Right cardiac atrium (tissue), 5 donors: ENCODE data around the gene NEK4. TPM values are rescaled to one million over a fixed set of nuclear protein-coding genes. Genes with fewer than 3 reads are reported as not detected.

Experiments used
- ATAC-seq, 2 donors: fragments of 200-7000 bp; cut with Tn5 transposase; one replicate each; pipeline versions ENCODE4 v1.8.0 to v1.9.1; 2020; ENCODE audit warnings: moderate library complexity in 2 of 2, mild to moderate bottlenecking in 1 of 2
- DNase-seq, 3 donors: peaks; one replicate each; pipeline ENCODE4 v3.0.0-alpha.2; 2020
- H3K27ac ChIP-seq: one replicate; pipeline ENCODE4 v1.5.1; 2013; ENCODE audit warnings: mild to moderate bottlenecking, low read length, control low read depth, moderate library complexity
- H3K27me3 ChIP-seq: one replicate; pipeline ENCODE4 v1.6.1; 2013; ENCODE audit not compliant: control insufficient read depth, insufficient read depth
- H3K4me1 ChIP-seq: one replicate; pipeline ENCODE4 v1.6.1; 2013; ENCODE audit warnings: low read length; ENCODE audit not compliant: control insufficient read depth, insufficient read depth
- H3K4me3 ChIP-seq: one replicate; pipeline ENCODE4 v1.5.1; 2013; ENCODE audit warnings: low read length, control low read depth
- H3K9me3 ChIP-seq: one replicate; pipeline ENCODE4 v1.6.1; 2013; ENCODE audit warnings: low read length; ENCODE audit not compliant: control insufficient read depth
- WGBS: extraction: QIAGEN DNeasy Blood & Tissue Kit; methylation state at CpG from one replicate; pipeline ENCODE4 v1.1.7; 2013; 5-methylcytosine and 5-hydroxymethylcytosine counted together
- intact Hi-C, 4 donors: fragments of 100-400 bp; cut with DNase I; formaldehyde crosslinking; loops; one replicate each; pipeline versions ENCODE4 v1.11.0 to v1.14.0; 2022 to 2023
- polyA plus RNA-seq: library from polyadenylated mRNA; stranded (reverse); fragments of 200-250 nt; gene quantifications from one replicate; pipeline ENCODE4 v1.2.3, GENCODE V29; 2013
- total RNA-seq, 4 donors: library from RNA; stranded (reverse); fragmentation: NEBNext Ultra II Directional; extraction: Animal tissue kit (Norgen Biotek cat#: 25700); gene quantifications; one replicate each; pipeline ENCODE4 v1.2.1, GENCODE V29; 2021
- donor health status: healthy with polysubstance abuse.
- donor health status: DM: no; HTN: yes; CAD: no.
- donor health status: DM: no; HTN: no; CAD: no.
- donor health status: DM: no; HTN: yes; CAD: no; lungs with severe emphysema.
- donor health status: DM: yes; HTN: yes; CAD: no.

Gene NEK4
- total and polyA plus RNA-seq, 5 donors = 4.5 to 18.2 (median 17.1) TPM

DNA sequence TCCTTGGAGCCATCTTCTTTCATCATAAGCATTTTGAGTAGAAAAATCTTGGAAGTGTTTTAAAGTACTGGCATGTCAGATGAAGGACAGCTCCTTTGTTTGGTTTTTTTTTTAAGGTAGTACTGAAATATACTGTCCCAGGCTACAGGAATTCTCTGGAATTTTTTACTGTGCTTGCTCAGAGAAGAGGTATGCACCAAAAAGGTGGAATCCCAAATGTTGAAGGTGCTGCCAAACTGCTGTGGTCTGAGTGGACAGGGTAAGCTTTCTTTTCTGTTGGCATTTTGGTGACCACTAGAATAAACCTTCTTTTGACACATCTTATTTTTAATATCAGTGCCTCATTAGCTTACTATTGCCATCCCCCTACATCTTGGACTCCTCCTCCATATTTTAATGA lies 77.7 kb downstream of the NEK4 start:
- intact Hi-C loops = no loop called here
- Histone ChIP-seq H3K4me1 (no peaks in the 10 kb centered on the region), H3K4me3 (no peak overlapping the region), H3K9me3 (no peaks in the 10 kb centered on the region), H3K27me3 (no peaks in the 10 kb centered on the region), H3K27ac (no peak overlapping the region)
- DNase-seq (no peak), ATAC-seq (no peak)

DNA sequence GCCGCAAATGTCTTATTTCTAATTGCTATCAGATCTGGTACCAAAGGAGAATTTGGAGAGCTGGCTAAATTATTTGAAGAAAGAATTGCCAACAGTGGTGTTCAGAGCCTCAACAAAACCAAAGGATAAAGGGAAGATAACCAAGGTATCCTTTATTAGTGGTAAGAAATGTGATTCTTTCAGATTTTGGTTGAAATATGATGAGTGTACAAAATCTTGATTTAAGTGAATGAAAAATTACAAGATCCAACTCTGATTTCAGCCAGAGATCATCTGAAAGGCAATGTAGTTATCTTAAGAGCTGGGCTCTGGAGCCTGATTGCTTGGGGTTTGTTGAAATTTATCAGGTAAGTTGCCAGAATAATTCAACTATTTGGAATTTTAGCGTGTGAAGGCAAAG lies 80.2 kb downstream of the NEK4 start:
- Histone ChIP-seq H3K27me3 (no peaks in the 10 kb centered on the region), H3K9me3 (no peaks in the 10 kb centered on the region), H3K4me1 (no peaks in the 10 kb centered on the region), H3K27ac (no peak overlapping the region), H3K4me3 (no peak overlapping the region)
- ATAC-seq (no peak), DNase-seq (no peak)
- intact Hi-C loops = no loop called here
- 83% methylated on average over 2 of the region's 2 CpGs for WGBS

DNA sequence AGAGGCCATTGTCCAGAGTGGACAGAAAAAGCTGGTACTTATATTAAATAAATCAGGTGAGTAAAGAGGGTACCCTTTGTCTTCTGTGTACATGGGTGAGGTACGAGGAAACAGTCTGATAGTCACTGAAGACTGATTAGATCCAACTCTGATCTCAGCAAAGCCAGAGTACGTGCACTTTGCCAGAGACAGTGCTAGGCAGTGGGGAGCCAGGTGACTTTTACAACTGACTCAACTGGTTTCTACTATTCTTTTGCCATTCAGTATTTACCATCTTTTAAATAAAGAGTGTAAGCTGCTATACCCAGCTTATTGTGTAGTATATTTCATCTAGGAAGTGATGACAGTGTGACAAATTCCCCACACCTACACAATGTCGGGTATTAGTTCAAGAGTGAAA lies 81.6 kb downstream of the NEK4 start:
- 80% methylated on average over 3 of the region's 3 CpGs for WGBS
- intact Hi-C loops = loop anchor here in 1 of 4 donors (5.0 kb wide), 1 partner anchor 217 kb away; no protein-coding TSS in a partner anchor
- no peaks in the 10 kb centered on the region for H3K9me3 ChIP-seq

DNA sequence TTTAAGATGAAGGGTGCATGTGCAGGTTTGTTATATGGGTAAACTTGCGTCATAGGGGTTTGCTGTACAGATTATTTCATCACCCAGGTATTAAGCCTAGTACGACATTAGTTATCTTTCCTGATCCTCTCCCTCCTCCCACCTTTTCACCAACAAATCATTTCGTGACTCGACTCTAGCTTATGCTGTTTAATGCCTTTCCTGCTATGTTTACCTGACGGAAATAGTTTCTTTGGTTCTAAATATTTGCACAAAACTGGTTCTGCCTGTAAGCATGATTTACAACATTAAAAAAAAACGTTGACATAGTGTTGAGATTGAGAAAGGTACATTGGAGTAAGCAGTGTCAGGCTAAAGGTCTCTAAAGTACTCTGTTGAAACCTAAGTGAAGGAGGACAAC lies 82.5 kb downstream of the NEK4 start:
- DNase-seq (no peak), ATAC-seq (no peak)
- Histone ChIP-seq H3K27ac (no peak overlapping the region), H3K4me1 (no peaks in the 10 kb centered on the region), H3K9me3 (no peaks in the 10 kb centered on the region), H3K4me3 (no peak overlapping the region), H3K27me3 (no peaks in the 10 kb centered on the region)
- WGBS = 86% methylated on average over 6 of the region's 6 CpGs
- intact Hi-C loops = loop anchor here in 1 of 4 donors (5.0 kb wide), 1 partner anchor 216 kb away; no protein-coding TSS in a partner anchor

More for the DNA sequence above, 81.6 kb downstream of the NEK4 start:
- DNase-seq (no peak), ATAC-seq (no peak)
- Histone ChIP-seq H3K27me3 (no peaks in the 10 kb centered on the region), H3K4me3 (no peak overlapping the region), H3K4me1 (no peaks in the 10 kb centered on the region), H3K27ac (no peak overlapping the region)

DNA sequence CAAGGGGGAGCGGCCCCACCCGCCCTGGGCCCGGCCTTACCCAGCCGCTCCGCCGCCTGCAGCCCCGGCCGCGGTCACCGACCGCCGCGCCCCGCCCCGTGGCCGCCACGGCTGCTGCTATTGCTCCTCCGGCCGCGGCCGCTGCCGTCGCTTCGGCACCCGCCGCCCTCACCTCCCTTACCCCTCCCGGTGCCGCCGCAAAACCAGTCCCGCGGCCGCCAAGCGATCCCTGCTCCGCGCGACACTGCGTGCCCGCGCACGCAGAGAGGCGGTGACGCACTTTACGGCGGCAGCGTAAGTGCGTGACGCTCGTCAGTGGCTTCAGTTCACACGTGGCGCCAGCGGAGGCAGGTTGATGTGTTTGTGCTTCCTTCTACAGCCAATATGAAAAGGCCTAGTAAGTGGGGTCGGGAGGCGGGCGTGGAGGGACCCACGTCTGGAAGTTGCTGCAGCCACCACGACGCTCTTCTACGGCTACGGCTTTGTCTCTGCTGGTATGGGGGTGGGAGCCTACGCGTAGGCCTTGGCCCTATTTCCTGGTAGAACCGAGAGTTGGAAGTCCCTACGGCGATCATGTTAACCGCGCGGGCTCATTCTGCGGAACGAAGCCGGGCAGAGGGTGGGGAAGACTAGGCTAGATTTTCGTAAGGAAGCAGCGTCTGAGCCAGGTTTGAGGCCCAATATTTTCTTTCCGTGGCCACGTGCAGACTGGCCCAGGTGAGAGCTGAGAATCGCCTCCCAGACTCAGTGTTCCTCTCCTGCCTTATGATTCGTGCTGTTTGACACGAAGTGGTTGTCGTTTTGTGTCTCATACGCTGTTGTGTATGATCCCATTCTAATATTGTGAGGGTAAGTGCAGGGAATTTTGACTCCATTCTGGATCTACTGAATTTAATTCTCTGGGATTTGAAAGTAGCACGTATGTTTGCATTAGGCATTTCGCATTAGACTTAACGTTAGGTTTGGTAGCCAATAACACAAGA lies 84.7 kb downstream of the NEK4 start, which contains the start of the genes GNL3 and PBRM1:
TSS of gene GNL3 (plus strand) at position 324 of the 983 bp plus-strand sequence. CDS start at position 385, 61 bp downstream.
TSS of gene PBRM1 (minus strand) at position 205 of the 983 bp plus-strand sequence.
- intact Hi-C loops = loop anchor here in 1 of 4 donors (5.0 kb wide), 1 partner anchor 214 kb away; no protein-coding TSS in a partner anchor
- whole genome bisulfite sequencing = under 1% methylated on average over 82 of the region's 82 CpGs
- ATAC-seq (peak; percentile 88 to 89), DNase-seq (peak; percentile 94 to 98 (median 97))
- Histone ChIP-seq H3K4me1 (peaks cover 2% of the 10 kb centered on the region), H3K4me3 (peak within 1 kb of the TSS; percentile 69), H3K27me3 (no peaks in the 10 kb centered on the region), H3K9me3 (no peaks in the 10 kb centered on the region), H3K27ac (peak within 1 kb of the TSS; percentile 96)

DNA sequence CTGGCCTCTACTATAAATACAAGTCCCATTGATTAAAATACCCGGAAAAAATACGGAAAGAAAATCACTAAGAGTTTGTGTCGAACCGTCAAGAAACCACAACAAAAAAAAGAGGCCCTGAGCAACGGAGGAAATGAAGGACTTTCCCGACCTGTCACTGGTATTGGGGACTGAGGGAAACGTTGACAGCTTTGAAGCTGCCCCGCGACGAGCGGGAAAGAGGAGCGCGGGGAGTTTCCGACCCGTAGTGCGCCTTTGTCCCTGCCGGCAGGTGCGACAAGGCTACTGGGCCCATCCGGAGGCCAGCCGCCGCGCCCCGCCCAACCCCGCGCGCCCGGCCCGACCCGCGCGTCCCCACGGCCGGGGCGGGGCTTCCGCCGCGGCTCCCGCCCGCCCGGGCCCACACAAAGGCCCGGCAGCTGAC lies 85.4 kb downstream of the NEK4 start:
- intact Hi-C loops = loop anchor here in 1 of 4 donors (5.0 kb wide), 1 partner anchor 213 kb away; no protein-coding TSS in a partner anchor
- DNase-seq (peak; percentile 81 to 93 (median 91)), ATAC-seq (peak; percentile 88 to 95)
- Histone ChIP-seq H3K4me3 (peak overlapping the region; percentile 69), H3K4me1 (peaks cover 2% of the 10 kb centered on the region), H3K27me3 (no peaks in the 10 kb centered on the region), H3K9me3 (no peaks in the 10 kb centered on the region), H3K27ac (peak overlapping the region; percentile 96)
- under 1% methylated on average over 41 of the region's 41 CpGs for WGBS

DNA sequence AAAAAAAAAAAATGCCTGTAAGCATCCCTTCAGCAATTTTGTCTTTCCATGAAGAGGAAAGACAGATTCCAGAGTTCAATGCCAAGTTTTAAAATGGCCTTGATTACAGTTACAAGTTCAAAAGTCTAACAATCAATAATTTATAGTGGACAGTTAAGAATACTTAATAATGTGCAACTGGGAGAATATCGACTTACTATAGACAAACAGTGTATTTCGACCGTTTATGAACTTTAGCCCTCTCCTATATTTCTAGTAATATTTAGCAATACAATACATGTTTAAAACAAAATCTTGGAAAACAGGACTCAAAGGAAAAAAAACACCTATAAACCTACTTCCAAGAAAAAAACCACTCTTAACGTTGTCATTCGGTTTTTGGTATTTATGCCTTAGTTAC lies 86.6 kb downstream of the NEK4 start:
- Histone ChIP-seq H3K9me3 (no peaks in the 10 kb centered on the region), H3K27me3 (no peaks in the 10 kb centered on the region), H3K4me1 (peaks cover 2% of the 10 kb centered on the region), H3K27ac (no peak overlapping the region), H3K4me3 (no peak overlapping the region)
- intact Hi-C loops = no loop called here
- ATAC-seq (no peak), DNase-seq (no peak)
- 59% methylated on average over 5 of the region's 5 CpGs for WGBS

DNA sequence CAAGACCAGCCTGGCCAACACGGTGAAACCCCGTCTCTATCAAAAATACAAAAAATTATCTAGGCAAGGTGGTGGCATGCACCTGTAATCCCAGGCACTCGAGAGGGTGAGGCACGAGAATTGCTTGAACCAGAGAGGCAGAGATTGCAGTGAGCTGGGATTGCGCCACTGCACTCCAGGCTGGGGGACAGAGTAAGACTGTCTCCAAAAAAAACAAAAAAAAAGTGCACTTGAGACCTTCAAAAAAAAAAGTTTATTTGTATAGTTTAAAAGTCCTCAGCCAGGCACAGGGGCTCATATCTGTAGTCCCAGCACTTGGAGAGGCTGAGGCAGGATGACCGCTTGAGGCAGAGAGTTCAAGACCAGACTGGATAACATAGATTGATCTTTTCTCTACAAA lies 87.1 kb downstream of the NEK4 start:
- DNase-seq = peak; percentile 60 to 73 (median 64)
- peaks cover 2% of the 10 kb centered on the region for H3K4me1 ChIP-seq
- WGBS = 65% methylated on average over 6 of the region's 6 CpGs
- no peak overlapping the region for H3K27ac ChIP-seq
- H3K4me3 ChIP-seq = no peak overlapping the region
- no peaks in the 10 kb centered on the region for H3K9me3 ChIP-seq
- H3K27me3 ChIP-seq = no peaks in the 10 kb centered on the region
- ATAC-seq = peak in 1 of 2 donors; percentile 9
- intact Hi-C loops = no loop called here

DNA sequence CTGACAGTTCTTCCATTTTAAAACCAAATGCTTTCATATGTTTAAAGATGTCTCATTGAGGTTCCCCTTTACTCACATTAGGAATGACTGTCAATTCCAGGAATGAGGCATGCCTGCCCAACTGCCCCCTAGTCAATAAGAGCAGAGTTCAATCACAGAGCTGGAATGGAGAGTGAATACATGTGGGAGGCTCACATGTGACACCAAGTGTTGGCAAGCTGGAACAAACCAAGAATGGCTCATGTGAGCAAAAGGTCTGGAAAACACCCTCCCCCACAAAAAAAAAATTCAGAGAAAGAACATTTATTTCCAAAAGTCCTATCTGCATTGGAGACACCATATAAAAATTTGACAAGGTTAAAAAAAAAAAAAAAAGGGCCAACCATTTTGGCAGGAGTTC lies 88.7 kb downstream of the NEK4 start:
- ATAC-seq = peak in 1 of 2 donors; percentile 10
- intact Hi-C loops = no loop called here
- Histone ChIP-seq H3K27ac (peak overlapping the region; percentile 46), H3K4me3 (no peak overlapping the region), H3K27me3 (no peaks in the 10 kb centered on the region), H3K4me1 (peaks cover 2% of the 10 kb centered on the region), H3K9me3 (no peaks in the 10 kb centered on the region)
- no peak for DNase-seq

DNA sequence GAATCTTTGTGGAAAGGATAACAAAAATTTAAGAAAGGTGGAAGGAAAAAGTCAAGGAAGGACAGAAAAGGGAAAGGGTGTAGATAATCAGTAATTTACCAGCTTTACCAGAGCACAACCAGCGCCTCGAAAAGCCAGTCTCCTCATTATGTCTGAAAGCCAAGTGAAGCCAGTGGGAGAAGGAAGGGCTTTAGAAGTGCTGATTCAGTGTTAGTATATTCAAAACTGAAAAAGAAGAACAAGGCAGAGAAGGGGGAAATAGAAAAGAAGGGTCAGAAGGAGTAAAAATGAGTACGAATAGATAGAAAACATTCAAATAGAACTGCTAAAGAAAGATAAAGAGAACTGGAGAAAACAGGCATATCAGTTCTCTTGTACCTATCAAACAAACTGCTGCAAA lies 89.1 kb downstream of the NEK4 start:
- intact Hi-C loops = no loop called here
- WGBS = 68% methylated on average over 3 of the region's 3 CpGs
- H3K4me3 ChIP-seq = no peak overlapping the region
- no peak overlapping the region for H3K27ac ChIP-seq
- no peaks in the 10 kb centered on the region for H3K27me3 ChIP-seq
- DNase-seq (no peak), ATAC-seq (no peak)
- H3K9me3 ChIP-seq = no peaks in the 10 kb centered on the region
- peaks cover 2% of the 10 kb centered on the region for H3K4me1 ChIP-seq

DNA sequence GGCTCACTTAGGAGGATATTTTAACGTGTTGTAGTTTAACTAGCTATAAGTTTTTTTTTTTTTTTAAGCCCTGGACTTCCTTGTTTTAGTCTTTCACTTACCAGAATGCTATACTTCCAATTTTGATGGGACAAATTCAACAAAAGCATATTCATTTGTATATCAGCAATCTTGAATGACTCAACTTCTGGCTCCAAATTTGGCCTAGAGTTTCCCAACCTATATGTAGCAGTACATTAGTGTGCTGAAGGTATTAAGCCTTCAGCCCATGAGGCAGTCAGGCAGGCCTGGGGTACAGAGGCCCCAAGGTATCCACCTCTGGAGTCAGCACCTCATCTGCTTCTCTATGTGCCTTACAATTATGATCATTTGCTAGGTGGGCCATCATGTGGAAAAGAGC lies 90.9 kb downstream of the NEK4 start:
- no peak overlapping the region for H3K27ac ChIP-seq
- no peak for DNase-seq
- no peaks in the 10 kb centered on the region for H3K27me3 ChIP-seq
- no peak overlapping the region for H3K4me3 ChIP-seq
- intact Hi-C loops = loop anchor here in 1 of 4 donors (10.0 kb wide), 1 partner anchor 255 kb away; no protein-coding TSS in a partner anchor
- H3K9me3 ChIP-seq = no peaks in the 10 kb centered on the region
- 45% methylated on average over 1 of the region's 1 CpG for WGBS
- ATAC-seq = no peak
- H3K4me1 ChIP-seq = peaks cover 2% of the 10 kb centered on the region
